ENCODE results near the gene ECHDC1. TPM values are rescaled to one million over a fixed set of nuclear protein-coding genes. Genes with fewer than 3 reads are reported as not detected.

The ECHDC1 gene
- total RNA-seq, 3 donors from 2014 or later, result 56.7 to 93.7 (median 82.2) TPM

- DNase-seq (ENCODE audit: low spot score in 2 of 2), result no peak
- Histone ChIP-seq H3K27ac (no peak overlapping the region), H3K4me3 (no peak overlapping the region), H3K9me3 (peaks cover 0 to 1% of the 10 kb centered on the region in 2 donors), H3K36me3 (no peaks in the 10 kb centered on the region), H3K27me3 (no peaks in the 10 kb centered on the region), H3K4me1 (no peaks in the 10 kb centered on the region)
- no peak for TF ChIP-seq CTCF (IDR thresholded peaks at IDR 0.05)
- TF ChIP-seq POLR2A (IDR thresholded peaks at IDR 0.05), result no peak
- TF ChIP-seq POLR2AphosphoS5 (IDR thresholded peaks at IDR 0.05), result no peak
- intact Hi-C loops (cut with DNase I; ENCODE audit: low total_unique reads), result no loop called here
These were observed 33.3 kb upstream of the ECHDC1 start for GRCh38 chr6:127376685-127377084.

- TF ChIP-seq POLR2AphosphoS5 (IDR thresholded peaks at IDR 0.05), result no peak
- TF ChIP-seq POLR2A (IDR thresholded peaks at IDR 0.05), result no peak
- no peak for TF ChIP-seq CTCF (IDR thresholded peaks at IDR 0.05)
- H3K9me3 ChIP-seq, result peaks cover 0 to 30% of the 10 kb centered on the region in 2 donors
- no peaks in the 10 kb centered on the region for H3K36me3 ChIP-seq
- no peaks in the 10 kb centered on the region for H3K27me3 ChIP-seq
- no peak for DNase-seq (ENCODE audit: low spot score in 2 of 2)
- intact Hi-C loops (cut with DNase I; ENCODE audit: low total_unique reads), result no loop called here
- no peaks in the 10 kb centered on the region for H3K4me1 ChIP-seq
- no peak overlapping the region for H3K4me3 ChIP-seq
- no peak overlapping the region for H3K27ac ChIP-seq
These were observed 23.6 kb upstream of the ECHDC1 start for GRCh38 chr6:127367023-127367375.

GRCh38 chr6:127366282-127367022, 23.0 kb upstream of the ECHDC1 start:
- intact Hi-C loops (cut with DNase I; ENCODE audit: low total_unique reads), result no loop called here

GRCh38 chr6:127365874-127366273, 22.5 kb upstream of the ECHDC1 start:
- intact Hi-C loops (cut with DNase I; ENCODE audit: low total_unique reads), result no loop called here
- Histone ChIP-seq H3K27ac (no peak overlapping the region), H3K4me3 (no peak overlapping the region), H3K9me3 (peaks cover 0 to 20% of the 10 kb centered on the region in 2 donors), H3K27me3 (no peaks in the 10 kb centered on the region), H3K4me1 (no peaks in the 10 kb centered on the region), H3K36me3 (no peaks in the 10 kb centered on the region)
- DNase-seq (ENCODE audit: low spot score in 2 of 2), result no peak
- TF ChIP-seq POLR2AphosphoS5 (IDR thresholded peaks at IDR 0.05), result no peak

More at GRCh38 chr6:127366282-127367022, 23.0 kb upstream of the ECHDC1 start:
- peaks cover 0 to 26% of the 10 kb centered on the region in 2 donors for H3K9me3 ChIP-seq
- H3K4me1 ChIP-seq, result no peaks in the 10 kb centered on the region
- H3K27ac ChIP-seq, result no peak overlapping the region
- TF ChIP-seq POLR2A (IDR thresholded peaks at IDR 0.05) (no peak), CTCF (IDR thresholded peaks at IDR 0.05) (no peak)
- no peaks in the 10 kb centered on the region for H3K27me3 ChIP-seq
- no peak for DNase-seq (ENCODE audit: low spot score in 2 of 2)
- H3K4me3 ChIP-seq, result no peak overlapping the region
- H3K36me3 ChIP-seq, result no peaks in the 10 kb centered on the region

- Histone ChIP-seq H3K9me3 (peaks cover 0 to 14% of the 10 kb centered on the region in 2 donors), H3K36me3 (no peaks in the 10 kb centered on the region), H3K4me3 (no peak overlapping the region), H3K4me1 (no peaks in the 10 kb centered on the region), H3K27me3 (no peaks in the 10 kb centered on the region), H3K27ac (no peak overlapping the region)
- intact Hi-C loops (cut with DNase I; ENCODE audit: low total_unique reads), result no loop called here
- TF ChIP-seq POLR2A (IDR thresholded peaks at IDR 0.05) (no peak), POLR2AphosphoS5 (IDR thresholded peaks at IDR 0.05) (no peak), CTCF (IDR thresholded peaks at IDR 0.05) (no peak)
- DNase-seq (ENCODE audit: low spot score in 2 of 2), result no peak
These were observed 9.1 kb upstream of the ECHDC1 start for GRCh38 chr6:127352524-127352923.
